H7 (cell line): Measurements from ENCODE around the gene PCNT. TPM values are rescaled to one million over a fixed set of nuclear protein-coding genes. Genes with fewer than 3 reads are reported as not detected.

Experiments used
- DNase-seq: peaks from one replicate; pipeline ENCODE4 v3.0.0; 2012
- H3K27me3 ChIP-seq: 2 replicates; pipeline ENCODE4 v1.6.0; 2011; ENCODE audit warnings: mild to moderate bottlenecking, low read length; ENCODE audit not compliant: control insufficient read depth, insufficient read depth
- H3K36me3 ChIP-seq: replicated peaks from 2 replicates; pipeline ENCODE4 v1.5.1; 2011; ENCODE audit warnings: low read length; ENCODE audit not compliant: control insufficient read depth, insufficient read depth
- H3K4me3 ChIP-seq: 2 replicates; pipeline ENCODE4 v1.5.1; 2011; ENCODE audit warnings: low read depth, mild to moderate bottlenecking, control low read depth, low read length, moderate library complexity; ENCODE audit not compliant: insufficient read depth
- total RNA-seq: library from RNA; depleted of rRNA; stranded (reverse); fragments of >200 nt; shearing (Covaris generic); gene quantifications from 2 replicates; pipeline ENCODE4 v1.2.3, GENCODE V29; 2014

The PCNT gene
- total RNA-seq, 1 experiment from 2014 or later: 20.7 TPM

DNA sequence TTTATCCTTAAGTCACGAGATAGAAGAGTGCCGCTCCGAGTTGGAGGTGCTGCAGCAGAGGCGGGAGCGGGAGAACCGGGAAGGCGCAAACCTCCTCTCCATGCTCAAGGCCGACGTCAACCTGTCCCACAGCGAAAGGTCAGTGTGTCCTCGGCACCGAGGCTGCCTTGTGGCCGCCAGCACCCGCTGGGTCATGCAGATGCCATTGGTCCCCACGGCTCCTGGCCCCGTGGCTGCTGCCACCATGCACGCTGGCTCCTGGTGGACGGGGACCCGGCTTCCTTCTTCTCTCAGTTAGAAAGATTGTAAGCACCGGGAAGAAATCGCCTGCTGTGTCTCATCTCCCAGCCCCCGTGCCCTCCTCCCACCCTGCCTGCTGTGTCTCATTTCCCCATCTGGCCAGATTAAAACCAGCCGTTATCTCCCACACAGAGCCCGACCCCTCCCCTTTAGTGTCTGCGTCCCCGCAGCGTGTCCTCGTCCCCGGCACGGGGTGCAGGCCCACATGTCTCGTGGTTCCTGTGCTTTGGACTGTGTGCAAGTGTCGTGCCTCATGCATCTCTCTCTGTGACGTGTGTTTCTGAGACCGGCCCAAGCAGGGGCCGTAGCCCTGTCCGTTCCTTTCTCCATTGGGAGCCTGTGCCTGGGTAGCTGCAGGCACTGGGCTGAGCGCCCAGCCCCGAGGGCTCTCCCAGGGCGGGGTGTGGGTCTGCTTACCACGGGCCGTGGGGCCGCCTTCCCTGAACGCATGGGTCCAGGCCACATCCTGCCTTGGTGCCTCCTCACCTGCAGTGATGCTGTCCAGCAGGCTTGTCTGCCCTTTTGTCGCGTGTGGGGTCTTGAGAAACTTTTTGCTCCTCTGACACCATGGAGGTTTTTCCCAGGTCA is 62.1 kb downstream of the PCNT start:
- DNase-seq: peak; percentile 56
- Histone ChIP-seq H3K4me3 (no peak overlapping the region), H3K36me3 (peaks cover 6% of the 10 kb centered on the region), H3K27me3 (no peaks in the 10 kb centered on the region)

DNA sequence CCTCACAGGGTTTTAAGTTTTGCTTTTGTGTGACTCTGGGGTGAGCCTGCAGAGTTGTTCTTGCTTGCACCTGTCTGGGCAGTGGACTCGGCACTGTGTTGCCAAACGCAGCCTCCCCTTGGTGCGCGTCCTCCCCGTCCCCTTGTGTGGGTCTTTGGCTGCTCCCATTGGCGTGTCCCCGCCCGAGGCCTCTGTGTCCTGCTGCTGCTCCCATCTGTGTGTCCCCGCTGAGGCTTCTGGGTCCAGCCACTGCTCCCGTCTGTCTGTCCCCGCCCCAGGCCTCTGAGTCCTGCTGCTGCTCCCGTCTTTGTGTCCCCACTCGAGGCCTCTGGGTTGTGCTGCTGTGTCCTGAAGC is 62.8 kb downstream of the PCNT start:
- no peak overlapping the region for H3K4me3 ChIP-seq
- no peaks in the 10 kb centered on the region for H3K27me3 ChIP-seq
- DNase-seq: peak; percentile 41
- H3K36me3 ChIP-seq: peaks cover 7% of the 10 kb centered on the region

DNA sequence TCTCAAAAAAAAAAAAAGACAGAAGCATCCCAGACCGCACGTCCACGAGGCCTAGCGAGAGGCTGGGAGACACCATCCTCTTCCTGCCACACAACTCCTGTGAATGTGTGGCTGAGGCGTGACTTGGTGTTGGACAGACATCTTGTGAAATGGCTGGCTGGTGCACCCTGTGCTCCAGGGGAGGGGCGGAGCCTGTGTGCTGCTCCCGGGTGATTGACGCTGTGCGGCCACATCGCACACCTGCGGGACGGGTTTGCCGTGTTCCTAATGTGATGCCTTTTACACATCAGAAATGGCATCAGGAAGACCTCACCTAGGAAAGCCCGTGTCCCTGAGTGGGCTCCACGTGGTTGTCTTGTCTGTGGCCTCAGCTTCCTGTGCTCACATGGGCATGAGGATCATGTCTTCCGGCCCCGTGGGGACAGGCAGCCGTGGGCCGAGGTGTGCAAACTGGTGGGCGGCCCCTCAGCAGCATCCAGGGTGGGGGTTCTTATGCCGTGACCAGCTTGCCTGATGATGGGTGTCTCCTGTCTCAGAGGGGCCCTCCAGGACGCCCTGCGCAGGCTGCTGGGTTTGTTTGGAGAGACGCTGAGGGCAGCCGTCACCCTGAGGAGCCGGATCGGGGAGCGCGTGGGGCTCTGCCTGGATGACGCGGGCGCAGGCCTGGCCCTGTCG is 64.4 kb downstream of the PCNT start:
- peak; percentile 63 for DNase-seq
- Histone ChIP-seq H3K36me3 (peaks cover 7% of the 10 kb centered on the region), H3K4me3 (no peak overlapping the region), H3K27me3 (no peaks in the 10 kb centered on the region)

- H3K4me3 ChIP-seq: no peak overlapping the region
- peaks cover 7% of the 10 kb centered on the region for H3K36me3 ChIP-seq
- DNase-seq: no peak
- no peaks in the 10 kb centered on the region for H3K27me3 ChIP-seq
These were observed 64.9 kb downstream of the PCNT start for GRCh38 chr21:46388896-46389295.

- peak; percentile 55 for DNase-seq
- H3K27me3 ChIP-seq: no peaks in the 10 kb centered on the region
These were observed 66.9 kb downstream of the PCNT start for GRCh38 chr21:46390603-46391545.

GRCh38 chr21:46391773-46392172 is 67.8 kb downstream of the PCNT start:
- Histone ChIP-seq H3K4me3 (no peak overlapping the region), H3K27me3 (no peaks in the 10 kb centered on the region), H3K36me3 (peaks cover 4% of the 10 kb centered on the region)
- peak; percentile 36 for DNase-seq

More at GRCh38 chr21:46390603-46391545, 66.9 kb downstream of the PCNT start:
- H3K36me3 ChIP-seq: peaks cover 6% of the 10 kb centered on the region
- H3K4me3 ChIP-seq: no peak overlapping the region

DNA sequence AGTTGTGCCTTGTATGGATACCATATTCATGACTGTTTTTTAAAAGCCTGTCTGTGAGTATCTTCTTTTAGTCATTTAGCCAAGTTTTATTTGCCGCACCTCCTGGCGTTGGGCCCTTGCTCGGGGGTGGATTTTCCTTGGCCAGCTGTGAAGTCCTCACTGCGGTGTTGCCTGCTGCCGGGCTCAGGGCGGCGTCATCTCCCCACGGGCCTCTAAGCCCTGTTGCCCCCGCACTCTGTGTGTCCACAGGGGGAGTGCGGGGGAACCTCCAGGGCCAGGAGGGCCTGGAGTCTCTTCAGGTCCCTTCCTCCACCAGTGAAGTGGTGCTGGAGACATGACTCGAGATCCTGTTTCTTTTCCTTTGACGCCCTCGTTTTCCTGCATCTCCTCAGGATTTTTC is 69.0 kb downstream of the PCNT start:
- Histone ChIP-seq H3K36me3 (peaks cover 10% of the 10 kb centered on the region), H3K4me3 (no peak overlapping the region), H3K27me3 (no peaks in the 10 kb centered on the region)
- DNase-seq: peak; percentile 61

GRCh38 chr21:46393451-46393940 is 69.5 kb downstream of the PCNT start:
- Histone ChIP-seq H3K36me3 (peaks cover 10% of the 10 kb centered on the region), H3K4me3 (no peak overlapping the region), H3K27me3 (no peaks in the 10 kb centered on the region)
- peak; percentile 58 for DNase-seq

DNA sequence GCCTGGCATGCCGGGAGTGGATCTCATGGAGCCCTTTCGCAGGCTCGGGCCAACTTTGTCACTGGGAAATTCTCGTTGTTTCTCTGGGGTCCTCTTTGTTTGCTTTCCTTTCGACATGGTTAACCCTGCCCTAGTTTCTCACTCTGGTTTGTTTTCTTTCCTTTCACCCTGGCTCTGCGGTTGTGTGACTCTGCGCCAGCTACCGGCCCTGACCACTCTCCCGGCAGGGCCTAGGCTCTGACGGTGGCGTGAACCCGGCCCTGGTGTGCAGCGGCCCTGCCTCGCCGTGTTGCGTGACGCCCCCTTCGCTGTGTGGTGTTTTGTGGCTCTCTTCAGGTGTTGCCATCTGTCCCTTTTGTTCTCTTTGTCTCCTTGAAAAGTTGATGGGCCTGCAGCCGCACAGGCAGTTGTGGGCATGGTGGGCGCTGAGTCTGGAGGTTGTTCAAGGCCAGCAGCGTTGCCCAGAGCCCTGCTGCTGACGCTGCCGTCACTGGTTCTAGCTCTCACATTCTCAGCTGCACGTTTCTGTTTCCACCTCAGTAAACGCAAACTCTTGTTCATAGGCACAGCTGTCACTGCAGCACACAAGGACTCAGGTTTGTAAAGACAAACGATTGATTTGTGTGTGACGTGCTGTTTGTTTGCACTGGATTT is 70.1 kb downstream of the PCNT start:
- no peak overlapping the region for H3K4me3 ChIP-seq
- no peaks in the 10 kb centered on the region for H3K27me3 ChIP-seq
- peak; percentile 48 for DNase-seq
- peaks cover 10% of the 10 kb centered on the region for H3K36me3 ChIP-seq

- Histone ChIP-seq H3K36me3 (peaks cover 10% of the 10 kb centered on the region), H3K27me3 (no peaks in the 10 kb centered on the region), H3K4me3 (no peak overlapping the region)
- peak; percentile 27 for DNase-seq
These were observed 70.7 kb downstream of the PCNT start for GRCh38 chr21:46394595-46395104.

- Histone ChIP-seq H3K27me3 (no peaks in the 10 kb centered on the region), H3K4me3 (no peak overlapping the region), H3K36me3 (peaks cover 11% of the 10 kb centered on the region)
- peak; percentile 28 for DNase-seq
These were observed 73.4 kb downstream of the PCNT start for GRCh38 chr21:46397211-46397905.

- Histone ChIP-seq H3K4me3 (no peak overlapping the region), H3K27me3 (no peaks in the 10 kb centered on the region), H3K36me3 (peaks cover 11% of the 10 kb centered on the region)
- DNase-seq: peak; percentile 46
These were observed 74.0 kb downstream of the PCNT start for GRCh38 chr21:46397993-46398392.

DNA sequence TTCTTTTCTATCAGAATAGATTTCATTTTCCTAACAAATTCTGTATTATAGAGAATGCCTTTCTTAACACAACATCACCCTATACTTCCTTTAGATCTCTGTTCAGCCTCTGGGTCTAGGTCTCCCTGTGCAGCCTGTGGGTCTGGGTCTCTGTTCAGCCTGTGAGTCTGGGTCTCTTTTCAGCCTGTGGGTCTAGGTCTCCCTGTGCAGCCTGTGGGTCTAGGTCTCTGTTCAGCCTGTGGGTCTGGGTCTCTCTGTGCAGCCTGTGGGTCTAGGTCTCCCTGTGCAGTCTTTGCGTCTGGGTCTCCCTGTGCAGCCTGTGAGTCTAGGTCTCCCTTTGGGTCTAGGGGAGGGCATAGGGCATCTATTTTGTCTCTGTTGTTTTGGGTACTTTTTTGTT is 75.2 kb downstream of the PCNT start:
- no peak overlapping the region for H3K4me3 ChIP-seq
- no peaks in the 10 kb centered on the region for H3K27me3 ChIP-seq
- peaks cover 11% of the 10 kb centered on the region for H3K36me3 ChIP-seq
- peak; percentile 26 for DNase-seq
